Keratinocyte (primary cell): ENCODE measurements around the gene ELK3. TPM values are rescaled to one million over a fixed set of nuclear protein-coding genes. Genes with fewer than 3 reads are reported as not detected.

Source experiments
- DNase-seq: peaks from one replicate; pipeline ENCODE4 v3.0.0-alpha.2; 2011; ENCODE audit warnings: low read depth, missing footprints, low spot score
- FAIRE-seq: peaks from 2 replicates; lab custom pipeline; 2011; peaks lifted over from hg19 to GRCh38; lab: Jason Lieb, UNC
- H2AFZ ChIP-seq: 2 replicates; pipeline ENCODE4 v1.6.0; 2012; ENCODE audit warnings: low read length, control low read depth, inconsistent platforms; ENCODE audit not compliant: control insufficient read depth
- H3K27ac ChIP-seq: 2 replicates; pipeline ENCODE4 v1.5.1; 2011; ENCODE audit warnings: low read length; ENCODE audit not compliant: control insufficient read depth, insufficient read depth
- H3K27me3 ChIP-seq: 3 replicates; pipeline ENCODE4 v1.6.0; 2011; ENCODE audit warnings: low read length; ENCODE audit not compliant: control insufficient read depth, insufficient read depth; ENCODE audit errors: extremely low read depth
- H3K36me3 ChIP-seq, 2 experiments: 2 replicates in 1 of 2; 3 replicates in 1 of 2; pipeline ENCODE4 v1.5.1; 2011; ENCODE audit warnings: low read length in 2 of 2, mild to moderate bottlenecking in 1 of 2; ENCODE audit not compliant: control insufficient read depth in 2 of 2, insufficient read depth in 2 of 2; ENCODE audit errors: extremely low read depth in 1 of 2
- H3K4me1 ChIP-seq: 3 replicates; pipeline ENCODE4 v1.5.1; 2011; ENCODE audit warnings: low read length; ENCODE audit not compliant: control insufficient read depth, insufficient read depth; ENCODE audit errors: extremely low read depth
- H3K4me2 ChIP-seq: 3 replicates; pipeline ENCODE4 v1.6.0; 2011; ENCODE audit warnings: low read depth, low read length; ENCODE audit not compliant: control insufficient read depth, insufficient read depth; ENCODE audit errors: extremely low read depth
- H3K4me3 ChIP-seq, 3 experiments: fragments of 200-600 bp in 1 of 3; sonication (generic) in 1 of 3; 2 replicates in 2 of 3; 3 replicates in 1 of 3; pipeline ENCODE4 v1.5.1; 2011 to 2016; ENCODE audit warnings: low read length in 3 of 3, mild to moderate bottlenecking in 3 of 3, control low read depth in 2 of 3, inconsistent platforms in 1 of 3, low read depth in 1 of 3, mixed read lengths in 1 of 3, mixed run types in 1 of 3, moderate library complexity in 1 of 3; ENCODE audit not compliant: control insufficient read depth in 2 of 3, insufficient read depth in 2 of 3; ENCODE audit errors: extremely low read depth in 1 of 3
- H3K79me2 ChIP-seq: 2 replicates; pipeline ENCODE4 v1.6.0; 2012; ENCODE audit warnings: low read length; ENCODE audit not compliant: control insufficient read depth, insufficient read depth
- H3K9ac ChIP-seq: 3 replicates; pipeline ENCODE4 v1.6.0; 2011; ENCODE audit warnings: low read length; ENCODE audit not compliant: control insufficient read depth, insufficient read depth; ENCODE audit errors: extremely low read depth
- H3K9me1 ChIP-seq: 3 replicates; pipeline ENCODE4 v1.6.0; 2011; ENCODE audit warnings: low read length; ENCODE audit not compliant: control insufficient read depth, insufficient read depth; ENCODE audit errors: extremely low read depth
- H3K9me3 ChIP-seq: 2 replicates; pipeline ENCODE4 v1.5.1; 2012; ENCODE audit warnings: low read depth, low read length; ENCODE audit not compliant: control insufficient read depth
- H4K20me1 ChIP-seq: 3 replicates; pipeline ENCODE4 v1.6.0; 2011; ENCODE audit warnings: low read length; ENCODE audit not compliant: control insufficient read depth, insufficient read depth; ENCODE audit errors: extremely low read depth
- EZH2 ChIP-seq: IDR thresholded peaks from one replicate; pipeline ENCODE4 v1.6.1; 2012; ENCODE audit warnings: inconsistent platforms, mild to moderate bottlenecking, low read length, moderate library complexity
- dilution Hi-C: fragments of 300-500 bp; cut with MboI; formaldehyde crosslinking; loops from one replicate; pipeline ENCODE4 v1.7.0; 2020; ENCODE audit warnings: low sequenced_read_pairs; ENCODE audit not compliant: extremely low pct_ligation_motif_present
- polyA plus RNA-seq, 5 experiments: library from polyadenylated mRNA; depleted of rRNA in 3 of 5; stranded (reverse) in 3 of 5; stranded (forward) in 1 of 5; unstranded in 1 of 5; fragments of >200 nt; gene quantifications; 1 replicate in 1 of 5; 2 replicates in 3 of 5; 3 replicates in 1 of 5; pipeline versions ENCODE4 v1.2.1 to v1.2.3, GENCODE V29; 2011 to 2012; ENCODE audit warnings: missing spikeins in 2 of 5, low read depth in 1 of 5, low replicate concordance in 1 of 5
- TF ChIP-seq, protein P1 (sequence below), 3 experiments: IDR thresholded peaks in 1 of 3; conservative IDR thresholded peaks in 1 of 3; optimal IDR thresholded peaks in 1 of 3; 2 replicates in 2 of 3; 3 replicates in 1 of 3; pipeline versions ENCODE3 to v1.5.1; 2011; ENCODE audit warnings: low read length in 3 of 3, mild to moderate bottlenecking in 3 of 3, moderate library complexity in 2 of 3, control low read depth in 1 of 3, inconsistent platforms in 1 of 3; ENCODE audit not compliant: insufficient read depth in 2 of 3; ENCODE audit errors: extremely low read depth in 1 of 3

The ELK3 gene
- polyA plus RNA-seq, 1 donor (not counting 4 experiments of a cell fraction or from before 2014, with no cell fraction given): 28.2 TPM

DNA sequence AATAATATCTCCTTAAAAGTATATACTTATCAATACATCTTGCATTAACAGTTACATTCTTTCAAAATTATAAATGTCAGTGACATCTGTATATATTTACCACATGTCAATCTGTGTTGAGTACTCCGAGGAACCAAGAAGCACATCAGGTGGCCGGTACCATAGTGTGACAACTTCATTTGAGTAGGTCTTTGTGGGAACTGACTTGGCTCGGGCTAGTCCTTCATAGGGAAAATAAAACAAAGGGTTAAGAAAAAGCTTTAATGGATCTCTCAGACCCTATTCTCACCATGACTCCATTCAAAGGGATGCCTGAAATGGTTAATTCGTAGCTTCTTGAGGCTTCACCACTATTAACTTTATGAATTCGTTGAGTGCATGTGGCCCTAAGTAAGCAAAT lies 94.9 kb downstream of the ELK3 start:
- Histone ChIP-seq H3K4me2 (no peak overlapping the region), H3K9me1 (no peaks in the 10 kb centered on the region), H4K20me1 (no peaks in the 10 kb centered on the region), H3K36me3 (peaks cover 18 to 45% of the 10 kb centered on the region in 2 experiments), H3K4me3 (no peak overlapping the region), H3K4me1 (no peaks in the 10 kb centered on the region), H3K27ac (no peak overlapping the region), H2AFZ (no peak overlapping the region), H3K9me3 (no peaks in the 10 kb centered on the region), H3K9ac (no peak overlapping the region), H3K27me3 (no peaks in the 10 kb centered on the region), H3K79me2 (no peaks in the 10 kb centered on the region)
- dilution Hi-C loops: no loop called here
- FAIRE-seq (no peak), DNase-seq (no peak)
- TF ChIP-seq, protein P1, sequence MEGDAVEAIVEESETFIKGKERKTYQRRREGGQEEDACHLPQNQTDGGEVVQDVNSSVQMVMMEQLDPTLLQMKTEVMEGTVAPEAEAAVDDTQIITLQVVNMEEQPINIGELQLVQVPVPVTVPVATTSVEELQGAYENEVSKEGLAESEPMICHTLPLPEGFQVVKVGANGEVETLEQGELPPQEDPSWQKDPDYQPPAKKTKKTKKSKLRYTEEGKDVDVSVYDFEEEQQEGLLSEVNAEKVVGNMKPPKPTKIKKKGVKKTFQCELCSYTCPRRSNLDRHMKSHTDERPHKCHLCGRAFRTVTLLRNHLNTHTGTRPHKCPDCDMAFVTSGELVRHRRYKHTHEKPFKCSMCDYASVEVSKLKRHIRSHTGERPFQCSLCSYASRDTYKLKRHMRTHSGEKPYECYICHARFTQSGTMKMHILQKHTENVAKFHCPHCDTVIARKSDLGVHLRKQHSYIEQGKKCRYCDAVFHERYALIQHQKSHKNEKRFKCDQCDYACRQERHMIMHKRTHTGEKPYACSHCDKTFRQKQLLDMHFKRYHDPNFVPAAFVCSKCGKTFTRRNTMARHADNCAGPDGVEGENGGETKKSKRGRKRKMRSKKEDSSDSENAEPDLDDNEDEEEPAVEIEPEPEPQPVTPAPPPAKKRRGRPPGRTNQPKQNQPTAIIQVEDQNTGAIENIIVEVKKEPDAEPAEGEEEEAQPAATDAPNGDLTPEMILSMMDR (optimal IDR thresholded peaks at IDR 0.05 in 1 of 3, IDR thresholded peaks at IDR 0.05 in 1 of 3, conservative IDR thresholded peaks at IDR 0.05 in 1 of 3; ENCODE audit: extremely low read depth in 1 of 3, insufficient read depth in 2 of 3, low read length in 3 of 3): no peak
- no peak for TF ChIP-seq EZH2

DNA sequence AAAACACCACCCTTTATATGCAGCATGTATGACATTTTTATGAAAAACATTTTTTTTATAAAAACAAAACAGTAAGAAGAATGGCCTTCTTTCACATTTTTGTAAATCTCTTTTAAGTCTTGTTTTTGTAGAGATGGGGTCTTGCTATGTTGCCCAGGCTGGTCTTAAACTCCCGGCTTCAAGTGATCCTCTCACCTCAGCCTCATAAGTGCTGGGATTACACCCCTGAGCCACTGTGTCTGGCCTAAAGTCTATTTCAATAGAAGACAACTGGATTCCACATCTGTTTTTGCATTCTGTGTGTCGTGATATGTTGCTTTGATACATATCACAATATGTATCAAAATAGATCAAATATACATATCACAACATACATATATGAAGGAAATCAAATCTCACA lies 98.9 kb downstream of the ELK3 start:
- Histone ChIP-seq H2AFZ (no peak overlapping the region), H3K9me3 (no peaks in the 10 kb centered on the region), H3K36me3 (peaks cover 17 to 27% of the 10 kb centered on the region in 2 experiments), H3K4me2 (no peak overlapping the region), H3K27me3 (no peaks in the 10 kb centered on the region), H3K9me1 (no peaks in the 10 kb centered on the region), H3K79me2 (no peaks in the 10 kb centered on the region), H4K20me1 (no peaks in the 10 kb centered on the region), H3K4me1 (no peaks in the 10 kb centered on the region), H3K27ac (no peak overlapping the region), H3K9ac (no peak overlapping the region), H3K4me3 (no peak overlapping the region)
- DNase-seq (no peak), FAIRE-seq (no peak)
- dilution Hi-C loops: no loop called here
- TF ChIP-seq, protein P1 (optimal IDR thresholded peaks at IDR 0.05 in 1 of 3, IDR thresholded peaks at IDR 0.05 in 1 of 3, conservative IDR thresholded peaks at IDR 0.05 in 1 of 3; ENCODE audit: extremely low read depth in 1 of 3, insufficient read depth in 2 of 3, low read length in 3 of 3): no peak
- no peak for TF ChIP-seq EZH2
